ENCODE measurements around the gene FAM184A.

FAM184A gene

DNA sequence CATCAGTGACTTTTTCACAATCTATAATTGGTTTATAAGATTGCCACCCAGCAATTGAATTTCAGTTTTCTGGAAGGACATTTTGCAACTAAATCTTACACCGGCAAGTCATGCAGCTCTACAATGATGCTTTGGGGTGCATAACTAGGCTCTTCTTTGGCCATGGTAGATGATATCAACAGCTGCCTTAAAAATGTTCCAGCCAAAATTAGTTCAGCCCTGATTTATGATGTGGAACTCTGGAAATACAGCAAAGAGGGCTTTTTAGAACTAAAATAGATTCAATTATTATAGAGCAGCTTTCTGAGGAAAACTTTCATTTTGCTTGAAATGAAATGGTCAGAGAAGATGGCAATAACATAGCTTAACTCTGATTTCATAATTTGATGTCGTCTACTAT, 125.1 kb downstream of the FAM184A start:
- no peak for DNase-seq

DNA sequence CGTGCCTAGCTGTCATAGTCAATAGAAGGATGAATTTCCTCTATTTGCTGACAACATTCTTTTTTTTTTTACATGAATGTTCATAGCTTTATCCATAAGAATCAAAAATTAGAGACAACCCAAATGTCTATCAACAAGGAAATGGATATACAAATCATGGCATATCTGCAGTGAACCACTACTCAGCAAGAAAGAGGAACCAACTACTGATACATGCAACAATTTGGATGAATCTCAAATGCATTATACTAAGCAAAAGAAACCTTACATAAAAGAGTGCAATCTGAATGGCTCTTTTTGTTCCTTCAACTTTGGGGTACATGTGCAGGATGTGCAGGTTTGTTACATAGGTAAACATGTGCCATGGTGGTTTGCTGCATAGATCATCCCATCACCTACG, 125.8 kb downstream of the FAM184A start:
- no peak for DNase-seq

DNA sequence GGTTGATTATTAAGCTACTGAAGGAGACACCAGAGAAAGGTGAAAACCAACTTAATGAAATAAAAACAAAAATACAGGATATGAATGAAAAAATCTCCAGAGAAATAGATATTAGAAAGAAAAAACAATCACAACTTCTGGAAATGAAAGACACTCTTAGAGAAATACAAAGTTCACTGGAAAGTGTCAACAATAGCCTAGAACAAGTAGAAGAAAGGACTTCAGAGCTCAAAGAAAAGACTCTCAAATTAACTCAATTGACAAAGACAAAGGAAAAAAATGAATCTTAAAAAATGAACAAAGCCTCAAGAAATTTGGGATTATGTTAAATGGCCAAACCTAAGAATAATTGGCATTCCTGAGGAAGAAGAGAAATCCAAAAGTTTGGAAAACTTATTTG, 133.2 kb downstream of the FAM184A start:
- no peak for DNase-seq

GRCh38 chr6:118940770-118941169, 137.7 kb downstream of the FAM184A start:
- DNase-seq, result no peak

DNA sequence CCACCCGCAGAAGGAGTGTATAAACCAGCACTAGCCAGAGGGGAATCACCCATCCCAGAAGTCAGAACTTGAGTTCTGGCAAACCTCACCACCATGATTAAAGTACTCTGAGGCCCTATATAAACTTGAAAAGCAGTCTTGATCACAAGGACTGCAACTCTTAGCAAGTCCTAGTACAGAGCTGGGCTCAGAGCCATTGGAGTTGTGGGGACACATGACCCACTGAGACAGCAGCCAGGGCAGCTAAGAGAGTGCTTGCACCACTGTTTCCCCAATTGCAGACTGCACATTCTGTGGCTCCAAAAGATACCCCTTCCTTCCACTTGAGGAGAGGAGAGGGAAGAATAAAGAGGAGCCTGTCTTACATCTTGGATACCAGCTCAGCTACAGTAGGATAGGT, 138.8 kb downstream of the FAM184A start:
- DNase-seq, result no peak

DNA sequence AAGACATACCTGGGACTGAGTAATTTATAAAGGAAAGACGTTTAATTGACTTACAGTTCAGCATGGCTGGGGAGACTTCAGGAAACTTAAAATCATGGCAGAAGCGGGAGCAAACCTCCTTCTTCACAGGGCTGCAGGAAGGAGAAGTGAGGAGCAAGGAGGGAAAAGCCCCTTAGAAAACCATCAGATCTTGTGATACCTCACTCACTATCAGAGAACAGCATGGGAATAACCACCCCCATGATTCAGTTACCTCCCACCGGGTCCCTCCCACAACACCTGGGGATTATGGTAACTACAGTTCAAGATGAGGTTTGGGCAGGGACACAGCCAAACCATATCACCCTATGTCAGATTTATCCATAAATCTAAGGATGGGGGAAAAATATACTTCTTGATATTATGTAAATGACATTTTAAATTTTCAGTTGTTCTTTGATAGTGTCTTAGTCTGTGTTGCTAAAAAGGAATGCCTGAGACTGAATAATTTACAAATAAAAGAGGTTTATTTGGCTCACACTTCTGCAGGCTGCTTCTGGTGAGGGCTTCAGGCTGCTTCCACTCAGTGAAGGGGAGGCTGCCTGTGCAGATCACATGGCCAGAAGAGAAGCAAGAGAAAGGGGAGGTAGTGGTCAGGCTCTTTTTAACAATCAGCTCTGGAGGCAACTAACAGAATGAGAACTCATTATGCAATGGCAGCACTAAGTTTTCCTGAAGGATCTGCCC, 142.3 kb downstream of the FAM184A start:
- DNase-seq, result no peak

- DNase-seq, result no peak
Observed at GRCh38 chr6:118935331-118935668, 143.2 kb downstream of the FAM184A start.

- peak; percentile 87 for DNase-seq
Observed at GRCh38 chr6:118934461-118935330, 143.8 kb downstream of the FAM184A start, which contains the start of gene MCM9. Gene MCM9, minus strand, starts transcription at chr6:118935159. Its CDS starts 3,436 bp downstream, at chr6:118931723.

- no peak for DNase-seq
Observed at GRCh38 chr6:118933855-118934460, 144.5 kb downstream of the FAM184A start.

GRCh38 chr6:118932421-118932820, 146.0 kb downstream of the FAM184A start:
- no peak for DNase-seq

GRCh38 chr6:118931436-118931835, 147.0 kb downstream of the FAM184A start:
- DNase-seq, result no peak

- no peak for DNase-seq
Observed at GRCh38 chr6:118930680-118931079, 147.8 kb downstream of the FAM184A start.

GRCh38 chr6:118923035-118923434, 155.4 kb downstream of the FAM184A start:
- no peak for DNase-seq

- no peak for DNase-seq
Observed at GRCh38 chr6:118921084-118921483, 157.4 kb downstream of the FAM184A start.

DNA sequence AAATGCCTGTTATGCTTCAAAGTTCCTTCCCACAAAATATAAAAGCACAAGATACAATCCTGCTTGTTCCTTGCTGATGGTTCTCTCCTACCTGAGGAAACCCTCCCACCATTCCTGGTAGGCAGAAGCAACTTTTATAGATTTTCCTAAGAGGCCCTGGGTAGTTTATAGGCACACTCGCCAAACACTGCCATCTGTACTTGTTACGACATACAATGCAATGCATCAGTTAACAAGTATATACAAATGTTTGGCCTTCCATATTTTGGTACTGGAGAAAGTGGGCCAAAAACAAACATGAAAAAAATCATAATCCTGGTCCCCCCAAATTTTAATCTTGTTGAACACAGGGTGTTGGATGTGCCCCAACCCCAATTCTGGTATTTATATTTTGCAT, 160.1 kb downstream of the FAM184A start:
- DNase-seq, result no peak

DNA sequence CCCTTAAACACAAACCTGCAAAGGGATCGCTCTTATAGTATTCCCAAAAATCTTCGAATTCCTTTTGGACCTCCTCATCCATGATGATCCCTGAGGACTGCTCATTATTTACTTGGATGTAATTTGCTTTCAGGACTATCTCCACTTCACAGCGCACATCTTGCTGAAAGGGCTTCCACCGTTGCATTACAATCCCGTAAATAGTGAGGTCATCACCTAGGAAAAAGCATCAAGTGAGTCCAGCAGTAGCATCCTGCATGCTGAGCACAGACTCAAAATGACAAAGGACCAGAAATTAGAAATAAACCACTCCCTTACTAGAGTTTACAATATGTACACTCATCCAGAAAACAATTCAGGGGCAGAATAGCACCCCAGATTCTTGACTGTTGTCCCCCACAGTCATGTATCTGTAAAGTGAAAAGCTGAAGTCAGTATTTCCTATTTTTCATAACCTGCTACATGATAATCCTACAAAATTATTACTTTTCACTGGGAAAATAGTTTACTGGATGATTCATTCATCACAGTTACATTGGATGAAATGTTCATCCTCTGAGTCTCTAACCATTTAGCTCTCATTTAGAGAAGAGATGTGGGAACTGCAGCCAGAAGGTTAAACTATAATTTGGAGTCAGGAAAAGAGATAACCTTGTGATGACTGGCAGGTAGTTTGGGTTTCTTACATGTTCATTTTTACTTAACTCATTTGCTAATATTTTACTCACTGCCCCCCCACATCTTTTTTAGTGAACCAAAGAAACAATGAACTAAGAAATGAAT, 160.7 kb downstream of the FAM184A start:
- no peak for DNase-seq

DNA sequence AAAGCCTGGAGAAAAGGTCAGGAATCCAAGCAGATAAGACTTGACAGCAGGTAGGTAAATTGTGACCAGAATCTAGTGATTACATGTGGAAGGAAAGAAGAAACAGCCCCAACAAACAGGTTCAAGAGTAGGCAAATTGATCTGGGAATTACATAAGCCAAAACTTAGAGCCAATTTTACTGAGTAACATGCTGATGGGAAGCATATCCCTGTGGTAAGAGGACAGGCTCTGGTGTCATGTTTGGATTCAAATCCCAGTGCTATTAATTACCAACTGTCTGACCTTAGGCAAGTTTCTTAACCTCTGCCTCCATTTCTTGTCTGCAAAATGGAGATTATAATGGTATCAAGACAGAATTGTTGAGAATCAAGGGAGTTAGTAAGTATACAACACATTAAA, 163.9 kb downstream of the FAM184A start:
- no peak for DNase-seq

- DNase-seq, result no peak
Observed at GRCh38 chr6:118913161-118913560, 165.3 kb downstream of the FAM184A start.

- DNase-seq, result no peak
Observed at GRCh38 chr6:118912646-118913045, 165.8 kb downstream of the FAM184A start.

Measured in fibroblast of skin of abdomen (primary cell).